HCT116 (cell line): ENCODE data around the gene TOPORS.

Experiments used
- CBX3 ChIP-seq: IDR thresholded peaks from 2 replicates; pipeline ENCODE4 v1.6.1; 2012; ENCODE audit warnings: low read depth
- CEBPB ChIP-seq: IDR thresholded peaks from 2 replicates; pipeline ENCODE4 v1.6.1; 2012; ENCODE audit warnings: low read depth
- CTCF ChIP-seq, 3 experiments: fragments of 200-600 bp in 1 of 3; sonication (generic) in 1 of 3; IDR thresholded peaks in 2 of 3; conservative IDR thresholded peaks in 1 of 3; 2 replicates each; pipeline ENCODE4 v1.5.1; 2012 to 2017; ENCODE audit warnings: low read depth in 2 of 3, low read length in 2 of 3, antibody characterized with exemption in 1 of 3, borderline replicate concordance in 1 of 3, control low read depth in 1 of 3, mild to moderate bottlenecking in 1 of 3, mixed read lengths in 1 of 3, mixed run types in 1 of 3, moderate library complexity in 1 of 3; ENCODE audit not compliant: insufficient read depth in 1 of 3
- EZH2 ChIP-seq: fragments of 200-600 bp; sonication (generic); IDR thresholded peaks from 2 replicates; pipeline ENCODE4 v1.6.1; 2017; ENCODE audit warnings: antibody characterized with exemption, mixed run types
- EZH2phosphoT487 ChIP-seq: fragments of 200-600 bp; IDR thresholded peaks from 2 replicates; pipeline ENCODE4 v1.6.1; 2018; ENCODE audit warnings: antibody characterized with exemption, borderline replicate concordance
- JUND ChIP-seq: IDR thresholded peaks from 2 replicates; pipeline ENCODE4 v1.6.1; 2012
- POLR2A ChIP-seq: IDR thresholded peaks from 2 replicates; pipeline ENCODE4 v1.7.0; 2011; ENCODE audit warnings: borderline replicate concordance; ENCODE audit not compliant: insufficient read depth, insufficient read length; ENCODE audit errors: extremely low read depth
- POLR2AphosphoS5 ChIP-seq: IDR thresholded peaks from 2 replicates; pipeline ENCODE4 v1.6.1; 2011; ENCODE audit warnings: mild to moderate bottlenecking, low read depth, low read length, moderate library complexity
- RAD21 ChIP-seq: IDR thresholded peaks from 2 replicates; pipeline ENCODE4 v1.6.1; 2012; ENCODE audit warnings: low read depth, mild to moderate bottlenecking
- REST ChIP-seq: IDR thresholded peaks from 2 replicates; pipeline ENCODE4 v1.6.1; 2012; ENCODE audit warnings: low read depth
- TCF7L2 ChIP-seq: IDR thresholded peaks from 2 replicates; pipeline ENCODE4 v1.7.0; 2011; ENCODE audit warnings: borderline replicate concordance, inconsistent platforms; ENCODE audit not compliant: insufficient read depth, insufficient read length; ENCODE audit errors: extremely low read depth
- YY1 ChIP-seq: IDR thresholded peaks from 2 replicates; pipeline ENCODE4 v1.6.1; 2011; ENCODE audit warnings: low read length, low read depth, moderate library complexity, mild to moderate bottlenecking; ENCODE audit not compliant: insufficient replicate concordance; ENCODE audit errors: extremely low read depth
- ZNF274 ChIP-seq: fragments of 200-500 bp; sonication (Bioruptor generic); IDR thresholded peaks from 2 replicates; pipeline ENCODE4 v1.6.1; 2014; ENCODE audit warnings: mild to moderate bottlenecking, low read depth, low read length, inconsistent platforms
- TF ChIP-seq, protein P1 (sequence below): IDR thresholded peaks from 2 replicates; pipeline ENCODE4 v1.6.1; 2012

DNA sequence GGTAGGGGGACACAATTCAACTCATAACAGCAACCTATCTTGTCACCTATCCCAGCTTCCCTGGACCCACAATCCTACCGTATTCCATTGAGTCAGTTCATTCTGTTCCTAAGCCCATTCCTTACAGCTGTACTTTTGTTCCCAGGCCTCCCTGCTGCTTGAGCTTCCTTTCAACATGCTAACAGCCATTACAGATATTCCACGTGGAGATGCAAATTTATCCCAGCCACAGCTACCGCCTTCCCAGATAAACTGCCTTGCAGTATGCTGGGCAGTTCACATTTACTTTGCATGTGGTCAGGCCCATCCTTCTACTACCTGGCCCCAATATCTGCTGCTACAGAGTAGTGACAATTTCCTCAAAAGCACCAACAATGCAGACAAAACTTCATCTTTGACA, 49.4 kb downstream of the TOPORS start:
- TF ChIP-seq CTCF (IDR thresholded peaks at IDR 0.05 in 2 of 3, conservative IDR thresholded peaks at IDR 0.05 in 1 of 3; ENCODE audit: borderline replicate concordance in 1 of 3, insufficient read depth in 1 of 3, low read depth in 2 of 3, low read length in 2 of 3) (no peak), RAD21 (no peak), EZH2 (no peak), TCF7L2 (no peak), POLR2A (no peak), YY1 (no peak), JUND (no peak), POLR2AphosphoS5 (no peak), EZH2phosphoT487 (no peak), CEBPB (no peak), REST (no peak), ZNF274 (no peak), CBX3 (no peak)
- TF ChIP-seq, protein P1, sequence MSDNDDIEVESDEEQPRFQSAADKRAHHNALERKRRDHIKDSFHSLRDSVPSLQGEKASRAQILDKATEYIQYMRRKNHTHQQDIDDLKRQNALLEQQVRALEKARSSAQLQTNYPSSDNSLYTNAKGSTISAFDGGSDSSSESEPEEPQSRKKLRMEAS, result no peak
